H1 (cell line): ENCODE data around the gene CASKIN2. TPM values are rescaled to one million over a fixed set of nuclear protein-coding genes. Genes with fewer than 3 reads are reported as not detected.

ENCODE experiments used
- CTCF ChIA-PET: fragments of 300-600 bp; sonication (Branson Sonifier 250); formaldehyde crosslinking; loops from one replicate; lab custom pipeline; 2021; ENCODE audit not compliant: partially characterized antibody; lab: Charles Lee
- POLR2A ChIA-PET: fragments of 300-600 bp; sonication (Branson Sonifier 250); formaldehyde crosslinking; loops from one replicate; lab custom pipeline; 2021; ENCODE audit warnings: inconsistent platforms; ENCODE audit not compliant: partially characterized antibody; lab: Charles Lee
- DNase-seq, 2 experiments: peaks; one replicate each; pipeline versions ENCODE4 v3.0.0 to v3.0.0-alpha.2; 2010 to 2022; ENCODE audit warnings: low spot score in 2 of 2, low read depth in 1 of 2, mixed read lengths in 1 of 2
- FAIRE-seq: peaks from 2 replicates; lab custom pipeline; 2011; peaks lifted over from hg19 to GRCh38; lab: Jason Lieb, UNC
- H2AFZ ChIP-seq: 2 replicates; pipeline ENCODE4 v1.8.1; 2012; ENCODE audit warnings: low read length, inconsistent platforms
- H2AK5ac ChIP-seq: 2 replicates; pipeline ENCODE4 v1.6.1; 2013; ENCODE audit warnings: low read depth, low read length
- H2BK120ac ChIP-seq: replicated peaks from 2 replicates; pipeline ENCODE3; 2013; ENCODE audit warnings: low read depth, low read length, inconsistent platforms
- H2BK12ac ChIP-seq: 2 replicates; pipeline ENCODE4 v1.6.1; 2013; ENCODE audit warnings: low read depth, low read length
- H2BK15ac ChIP-seq: 2 replicates; pipeline ENCODE4 v1.6.1; 2013; ENCODE audit warnings: low read length
- H2BK20ac ChIP-seq: 2 replicates; pipeline ENCODE4 v1.6.1; 2013; ENCODE audit warnings: low read length
- H2BK5ac ChIP-seq: 2 replicates; pipeline ENCODE4 v1.6.1; 2013; ENCODE audit warnings: low read depth, low read length
- H3K14ac ChIP-seq: 2 replicates; pipeline ENCODE4 v1.6.1; 2013; ENCODE audit warnings: inconsistent platforms; ENCODE audit not compliant: insufficient read length
- H3K18ac ChIP-seq: 2 replicates; pipeline ENCODE4 v1.6.1; 2013; ENCODE audit warnings: low read length; ENCODE audit errors: extremely low read depth
- H3K23ac ChIP-seq: 2 replicates; pipeline ENCODE4 v1.6.1; 2013; ENCODE audit warnings: inconsistent platforms; ENCODE audit not compliant: insufficient read length
- H3K23me2 ChIP-seq: 2 replicates; pipeline ENCODE4 v1.6.1; 2013; ENCODE audit warnings: low read depth, low read length
- H3K27ac ChIP-seq: 2 replicates; pipeline ENCODE4 v1.6.1; 2011; ENCODE audit warnings: low read depth, low read length, inconsistent platforms
- H3K27me3 ChIP-seq, 4 experiments: replicated peaks in 1 of 4; 1 replicate in 1 of 4; 2 replicates in 3 of 4; pipeline versions ENCODE4 v1.6.1 to v1.8.1; 2011 to 2013; ENCODE audit warnings: low read length in 3 of 4, mild to moderate bottlenecking in 3 of 4, inconsistent platforms in 2 of 4, mixed read lengths in 2 of 4, moderate library complexity in 1 of 4; ENCODE audit not compliant: control insufficient read depth in 3 of 4, insufficient read depth in 3 of 4; ENCODE audit errors: extremely low read depth in 1 of 4
- H3K36me3 ChIP-seq, 4 experiments: 2 replicates each; pipeline versions ENCODE4 v1.6.1 to v1.8.1; 2011 to 2013; ENCODE audit warnings: mild to moderate bottlenecking in 4 of 4, low read length in 3 of 4, moderate library complexity in 2 of 4, control low read depth in 1 of 4, inconsistent platforms in 1 of 4; ENCODE audit not compliant: insufficient read depth in 4 of 4, control insufficient read depth in 2 of 4
- H3K4ac ChIP-seq: replicated peaks from 2 replicates; pipeline ENCODE3; 2013; ENCODE audit warnings: low read length, low read depth, mixed read lengths, inconsistent platforms; ENCODE audit not compliant: insufficient read length
- H3K4me1 ChIP-seq, 4 experiments: replicated peaks in 1 of 4; 1 replicate in 1 of 4; 2 replicates in 3 of 4; pipeline versions ENCODE4 v1.6.1 to v1.8.1; 2011 to 2013; ENCODE audit warnings: low read length in 3 of 4, inconsistent platforms in 2 of 4, mixed read lengths in 1 of 4; ENCODE audit not compliant: insufficient read depth in 4 of 4, control insufficient read depth in 3 of 4
- H3K4me2 ChIP-seq, 2 experiments: 2 replicates each; pipeline versions ENCODE4 v1.6.1 to v1.8.1; 2011 to 2013; ENCODE audit warnings: low read depth in 2 of 2, low read length in 2 of 2, control low read depth in 1 of 2, inconsistent platforms in 1 of 2, mild to moderate bottlenecking in 1 of 2; ENCODE audit not compliant: insufficient read depth in 1 of 2
- H3K4me3 ChIP-seq, 4 experiments: fragments of 200-600, 300-600 bp in 1 of 4; sonication (generic), shearing (Covaris generic), sonication (Bioruptor Twin) in 1 of 4; 2 replicates each; pipeline versions ENCODE4 v1.5.1 to v1.8.1; 2011 to 2016; ENCODE audit warnings: low read length in 4 of 4, low read depth in 3 of 4, control low read depth in 2 of 4, inconsistent platforms in 2 of 4, mild to moderate bottlenecking in 2 of 4, mixed read lengths in 1 of 4, moderate library complexity in 1 of 4; ENCODE audit not compliant: insufficient read depth in 2 of 4; ENCODE audit errors: extremely low read depth in 1 of 4
- H3K56ac ChIP-seq: replicated peaks from 2 replicates; pipeline ENCODE3; 2013; ENCODE audit warnings: low read depth, mild to moderate bottlenecking, mixed read lengths, low read length, inconsistent platforms; ENCODE audit not compliant: insufficient read length
- H3K79me1 ChIP-seq: 2 replicates; pipeline ENCODE4 v1.6.1; 2013; ENCODE audit warnings: low read depth, low read length, control low read depth
- H3K79me2 ChIP-seq, 2 experiments: 2 replicates each; pipeline versions ENCODE4 v1.6.1 to v1.8.1; 2012 to 2013; ENCODE audit warnings: low read length in 2 of 2, mild to moderate bottlenecking in 2 of 2, inconsistent platforms in 1 of 2; ENCODE audit not compliant: insufficient read depth in 2 of 2, control insufficient read depth in 1 of 2
- H3K9ac ChIP-seq, 4 experiments: replicated peaks in 1 of 4; 1 replicate in 1 of 4; 2 replicates in 3 of 4; pipeline versions ENCODE4 v1.6.1 to v1.8.1; 2011 to 2013; ENCODE audit warnings: low read depth in 3 of 4, low read length in 3 of 4, control low read depth in 2 of 4, mild to moderate bottlenecking in 2 of 4, moderate library complexity in 2 of 4, inconsistent platforms in 1 of 4; ENCODE audit errors: extremely low read depth in 1 of 4
- H3K9me3 ChIP-seq, 2 experiments: 2 replicates each; pipeline versions ENCODE4 v1.6.1 to v1.8.1; 2012 to 2013; ENCODE audit warnings: mild to moderate bottlenecking in 2 of 2, moderate library complexity in 2 of 2, control low read depth in 1 of 2, inconsistent platforms in 1 of 2, low read depth in 1 of 2, low read length in 1 of 2, mixed read lengths in 1 of 2; ENCODE audit not compliant: insufficient read depth in 2 of 2
- H4K20me1 ChIP-seq, 2 experiments: replicated peaks in 1 of 2; 2 replicates each; pipeline versions ENCODE3 to v1.8.1; 2011 to 2013; ENCODE audit warnings: inconsistent platforms in 2 of 2, low read length in 2 of 2, mild to moderate bottlenecking in 1 of 2; ENCODE audit not compliant: insufficient read depth in 2 of 2, control insufficient read depth in 1 of 2
- H4K5ac ChIP-seq: 2 replicates; pipeline ENCODE4 v1.6.1; 2013; ENCODE audit warnings: low read length, low read depth, mixed read lengths, inconsistent platforms; ENCODE audit not compliant: insufficient read length
- H4K8ac ChIP-seq: 2 replicates; pipeline ENCODE4 v1.8.0; 2013; ENCODE audit warnings: mild to moderate bottlenecking, moderate library complexity, low read length, inconsistent platforms; ENCODE audit not compliant: insufficient read depth; ENCODE audit errors: extremely low read depth
- H4K91ac ChIP-seq: replicated peaks from 2 replicates; pipeline ENCODE3; 2013; ENCODE audit warnings: low read length, mixed read lengths, inconsistent platforms; ENCODE audit not compliant: insufficient read length
- GTF2F1 ChIP-seq: IDR thresholded peaks from 2 replicates; pipeline ENCODE4 v1.6.1; 2012; ENCODE audit warnings: low read depth, low read length, improper control_type of control experiment, borderline replicate concordance
- HDAC2 ChIP-seq, 2 experiments: fragments of 300-600 bp in 1 of 2; sonication (generic) in 1 of 2; IDR thresholded peaks; 2 replicates each; pipeline ENCODE4 v1.6.1; 2011 to 2012; ENCODE audit warnings: low read depth in 2 of 2, low read length in 2 of 2, mild to moderate bottlenecking in 2 of 2, moderate library complexity in 2 of 2, borderline replicate concordance in 1 of 2, inconsistent platforms in 1 of 2
- KDM4A ChIP-seq: IDR thresholded peaks from one replicate; pipeline ENCODE4 v1.7.1; 2012; ENCODE audit warnings: low read depth, mild to moderate bottlenecking, moderate library complexity, low read length, inconsistent platforms; ENCODE audit not compliant: severe bottlenecking
- MAFK ChIP-seq: IDR thresholded peaks from 2 replicates; pipeline ENCODE4 v1.6.1; 2012; ENCODE audit warnings: low read depth, mild to moderate bottlenecking, improper control_type of control experiment, low read length
- NANOG ChIP-seq: IDR thresholded peaks from 2 replicates; pipeline ENCODE4 v1.6.1; 2011; ENCODE audit warnings: low read length, low read depth, mild to moderate bottlenecking, inconsistent platforms; ENCODE audit not compliant: insufficient read depth, poor library complexity, severe bottlenecking
- SIX5 ChIP-seq: IDR thresholded peaks from 2 replicates; pipeline ENCODE4 v1.6.1; 2011; ENCODE audit warnings: mild to moderate bottlenecking, low read depth, low read length
- SUZ12 ChIP-seq: fragments of 200-600 bp; sonication (generic); IDR thresholded peaks from 2 replicates; pipeline ENCODE4 v1.6.1; 2012; ENCODE audit warnings: mild to moderate bottlenecking, inconsistent platforms, low read length, moderate library complexity, mixed read lengths
- WGBS, 2 experiments: shearing (Covaris generic) in 1 of 2; methylation state at CpG; one replicate each; pipeline versions ENCODE4 v1.1.6 to v1.1.7; 2013 to 2015; ENCODE audit warnings: low lambda C conversion rate in 2 of 2, mixed read lengths in 2 of 2, inconsistent platforms in 1 of 2, low coverage in 1 of 2, missing lambda C conversion rate in 1 of 2; ENCODE audit not compliant: insufficient replicate concordance in 2 of 2, insufficient coverage in 1 of 2, insufficient read length in 1 of 2; ENCODE audit errors: extremely low coverage in 1 of 2, missing lambda C conversion rate in 1 of 2; 5-methylcytosine and 5-hydroxymethylcytosine counted together
- polyA plus RNA-seq, 7 experiments: library from polyadenylated mRNA; depleted of rRNA in 3 of 7; stranded (reverse) in 5 of 7; unstranded in 2 of 7; fragments of >200 nt in 5 of 7; fragments of 200-250 nt in 2 of 7; gene quantifications; 1 replicate in 5 of 7; 2 replicates in 1 of 7; 4 replicates in 1 of 7; pipeline versions ENCODE4 v1.2.1 to v1.2.3, GENCODE V29; 2011 to 2013; ENCODE audit warnings: missing spikeins in 2 of 7, mixed read lengths in 2 of 7
- total RNA-seq: library from RNA; stranded (reverse); fragmentation: NEBNext Ultra II Directional; extraction: Animal tissue kit (Norgen Biotek cat#: 25700); gene quantifications from 2 replicates; pipeline ENCODE4 v1.2.1, GENCODE V29; 2021
- TF ChIP-seq, protein P1 (sequence below), 3 experiments: IDR thresholded peaks; 1 replicate in 2 of 3; 2 replicates in 1 of 3; pipeline versions ENCODE4 v1.5.1 to v1.6.1; 2011; ENCODE audit warnings: low read length in 3 of 3, mild to moderate bottlenecking in 3 of 3, inconsistent platforms in 2 of 3, low read depth in 1 of 3, moderate library complexity in 1 of 3; ENCODE audit not compliant: insufficient read depth in 1 of 3; ENCODE audit errors: control extremely low read depth in 1 of 3

The CASKIN2 gene
- total and polyA plus RNA-seq, 2 of the 8 experiments (the other 6 are each of a cell fraction or from before 2014, with no cell fraction given) = 6.7 to 32.3 TPM

DNA sequence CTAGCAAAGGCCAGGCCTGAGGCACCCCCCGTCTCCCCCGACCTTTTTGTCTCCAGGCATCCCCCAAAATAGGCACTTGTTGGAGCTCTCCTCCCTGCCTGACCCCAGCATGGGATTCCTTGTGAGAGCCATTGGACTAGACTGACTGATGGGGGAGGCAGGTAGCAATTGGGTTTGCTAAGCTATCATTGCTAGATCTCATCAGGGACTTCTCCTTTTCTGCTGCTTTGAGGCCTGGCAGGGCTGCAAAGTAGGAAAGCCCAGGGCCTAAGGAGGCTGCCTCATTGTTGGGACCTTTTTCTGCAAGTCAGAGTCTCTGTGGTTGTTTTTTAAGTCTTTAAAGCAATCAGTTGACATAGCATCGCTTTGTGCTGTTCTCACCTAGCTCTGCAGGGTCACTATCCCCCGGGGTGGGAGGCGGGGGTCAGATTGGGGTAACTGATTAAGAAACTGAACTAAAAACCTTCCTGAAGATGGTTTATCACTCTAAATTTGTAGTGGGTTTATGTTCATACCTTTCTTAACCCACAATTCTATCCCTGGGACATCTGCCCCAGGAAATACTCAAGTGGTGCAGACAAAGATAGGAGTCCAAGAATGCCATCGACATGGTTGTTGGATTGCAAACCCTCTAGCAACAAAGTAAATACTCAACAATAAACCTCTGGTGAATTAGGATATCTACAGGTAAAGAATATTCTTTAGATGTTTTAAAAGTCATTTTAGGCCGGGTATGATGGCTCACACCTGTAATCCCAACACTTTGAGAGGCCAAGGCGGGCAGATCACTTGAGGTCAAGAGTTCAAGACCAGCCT lies 38.2 kb upstream of the CASKIN2 start:
- Histone ChIP-seq H3K27me3 (no peaks in the 10 kb centered on the region), H2BK15ac (no peak overlapping the region), H3K14ac (no peak overlapping the region), H3K27ac (no peak overlapping the region), H2AFZ (no peak overlapping the region), H3K4me2 (no peak overlapping the region), H3K4ac (no peak overlapping the region), H4K91ac (no peak overlapping the region), H2AK5ac (no peak overlapping the region), H3K9ac (no peak overlapping the region), H2BK12ac (no peak overlapping the region), H3K4me3 (no peak overlapping the region), H3K56ac (no peak overlapping the region), H3K23me2 (peaks cover 1% of the 10 kb centered on the region; the same call in 1 of the 2 replicates), H3K79me2 (no peaks in the 10 kb centered on the region), H3K4me1 (peaks cover 10 to 30% (median 20%) of the 10 kb centered on the region in 4 experiments), H3K9me3 (no peaks in the 10 kb centered on the region), H2BK5ac (no peak overlapping the region; the same call in 1 of the 2 replicates), H2BK20ac (no peak overlapping the region), H4K8ac (no peak overlapping the region), H4K5ac (no peak overlapping the region), H2BK120ac (no peak overlapping the region), H3K23ac (no peak overlapping the region), H3K18ac (no peak overlapping the region), H4K20me1 (no peaks in the 10 kb centered on the region), H3K36me3 (no peaks in the 10 kb centered on the region), H3K79me1 (no peaks in the 10 kb centered on the region)
- WGBS, 2 experiments = 87% methylated on average over 8 of the region's 8 CpGs; no CpG with 5 or more reads in 1 of the 2 experiments
- ChIA-PET CTCF (interaction anchor here (0.7 to 3.9 kb wide), 14 partner anchors 11 to 620 kb away, joined by 3 to 27 read pairs (median 4); partner anchors contain the start of genes MYO15B, SMIM5 and TSEN54), POLR2A (interaction anchor here (0.7 to 1.2 kb wide), 3 partner anchors 15 to 35 kb away, joined by 3 to 4 read pairs (median 4); no protein-coding TSS in a partner anchor)
- no peak for DNase-seq
- no peak for FAIRE-seq
- TF ChIP-seq, protein P1, sequence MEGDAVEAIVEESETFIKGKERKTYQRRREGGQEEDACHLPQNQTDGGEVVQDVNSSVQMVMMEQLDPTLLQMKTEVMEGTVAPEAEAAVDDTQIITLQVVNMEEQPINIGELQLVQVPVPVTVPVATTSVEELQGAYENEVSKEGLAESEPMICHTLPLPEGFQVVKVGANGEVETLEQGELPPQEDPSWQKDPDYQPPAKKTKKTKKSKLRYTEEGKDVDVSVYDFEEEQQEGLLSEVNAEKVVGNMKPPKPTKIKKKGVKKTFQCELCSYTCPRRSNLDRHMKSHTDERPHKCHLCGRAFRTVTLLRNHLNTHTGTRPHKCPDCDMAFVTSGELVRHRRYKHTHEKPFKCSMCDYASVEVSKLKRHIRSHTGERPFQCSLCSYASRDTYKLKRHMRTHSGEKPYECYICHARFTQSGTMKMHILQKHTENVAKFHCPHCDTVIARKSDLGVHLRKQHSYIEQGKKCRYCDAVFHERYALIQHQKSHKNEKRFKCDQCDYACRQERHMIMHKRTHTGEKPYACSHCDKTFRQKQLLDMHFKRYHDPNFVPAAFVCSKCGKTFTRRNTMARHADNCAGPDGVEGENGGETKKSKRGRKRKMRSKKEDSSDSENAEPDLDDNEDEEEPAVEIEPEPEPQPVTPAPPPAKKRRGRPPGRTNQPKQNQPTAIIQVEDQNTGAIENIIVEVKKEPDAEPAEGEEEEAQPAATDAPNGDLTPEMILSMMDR (IDR thresholded peaks at IDR 0.05; ENCODE audit: control extremely low read depth in 1 of 3, insufficient read depth in 1 of 3, low read depth in 1 of 3, low read length in 3 of 3) = no peak
- TF ChIP-seq SIX5 (no peak), KDM4A (no peak), NANOG (no peak), GTF2F1 (no peak), SUZ12 (no peak), HDAC2 (IDR thresholded peaks at IDR 0.05; ENCODE audit: borderline replicate concordance in 1 of 2, low read depth in 2 of 2, low read length in 2 of 2) (no peak), MAFK (no peak)
